NCI-H526 (cell line): ENCODE results near the gene ATP2A2.
"Not testable (repeated sequence)": the region's sequence is repeated elsewhere in the genome, so short reads cannot be mapped to it uniquely, and the experiment has no call there.

ENCODE experiments used
- DNase-seq, 2 experiments: peaks; one replicate each; lab custom pipeline; 2025; lab: John Stamatoyannopoulos, UW

Gene ATP2A2

DNA sequence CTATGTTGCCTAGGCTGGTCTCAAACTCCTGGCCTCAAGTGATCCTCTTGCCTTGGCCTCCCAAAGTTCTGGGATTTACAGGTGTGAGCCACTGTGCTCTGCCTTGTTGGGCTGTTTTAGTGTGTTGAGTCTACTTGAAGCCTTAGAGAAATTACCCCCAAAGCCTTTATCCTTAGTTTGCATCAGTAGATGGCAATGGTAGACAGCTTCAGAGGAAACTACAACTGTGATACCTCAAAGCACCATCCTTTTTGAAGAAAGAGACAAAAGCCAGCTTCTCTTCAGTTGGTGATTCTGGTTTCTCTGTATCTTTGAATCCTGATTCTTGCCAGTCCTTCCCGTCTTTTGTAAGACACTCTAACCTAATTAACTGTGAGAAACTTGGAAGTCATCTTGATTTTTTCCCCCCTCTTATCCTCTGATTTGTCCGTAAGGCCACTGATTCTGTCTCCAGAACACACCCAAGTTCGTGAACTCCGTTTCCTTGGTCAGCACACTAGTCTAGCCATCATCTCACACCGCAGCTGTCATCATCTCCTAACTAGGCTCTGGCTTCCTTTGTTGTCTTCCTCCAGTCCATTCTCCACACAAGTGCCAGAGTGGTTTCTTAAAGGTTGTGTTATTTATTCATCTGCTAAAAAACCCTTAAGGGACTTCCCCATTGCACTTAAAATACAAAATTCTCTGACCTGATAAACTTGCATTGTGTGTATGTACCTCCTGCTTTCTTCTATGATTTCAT, 20.2 kb downstream of the ATP2A2 start:
- DNase-seq: no peak

DNA sequence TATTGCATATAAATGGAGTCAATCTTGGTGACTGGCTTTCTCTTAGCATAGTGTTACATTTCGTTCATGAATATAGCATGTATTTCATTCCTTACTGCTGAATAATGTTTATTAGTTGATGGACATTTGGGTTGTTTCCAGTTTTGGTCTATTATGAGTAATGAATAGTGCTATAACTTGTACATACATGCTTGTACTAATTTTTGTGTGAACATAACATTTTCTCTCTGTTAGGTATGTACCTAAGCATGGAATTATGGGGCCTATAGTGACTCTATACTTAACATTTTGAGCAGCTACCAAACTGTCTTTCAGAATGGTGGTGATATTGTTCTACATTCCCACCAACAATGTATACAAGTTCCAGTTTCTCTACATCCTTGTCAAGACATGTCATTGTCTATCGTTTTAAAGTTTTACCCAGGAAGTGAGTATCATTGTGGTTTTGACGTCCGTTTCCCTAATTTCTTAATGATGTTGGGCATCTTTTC, 23.1 kb downstream of the ATP2A2 start:
- DNase-seq: no peak

DNA sequence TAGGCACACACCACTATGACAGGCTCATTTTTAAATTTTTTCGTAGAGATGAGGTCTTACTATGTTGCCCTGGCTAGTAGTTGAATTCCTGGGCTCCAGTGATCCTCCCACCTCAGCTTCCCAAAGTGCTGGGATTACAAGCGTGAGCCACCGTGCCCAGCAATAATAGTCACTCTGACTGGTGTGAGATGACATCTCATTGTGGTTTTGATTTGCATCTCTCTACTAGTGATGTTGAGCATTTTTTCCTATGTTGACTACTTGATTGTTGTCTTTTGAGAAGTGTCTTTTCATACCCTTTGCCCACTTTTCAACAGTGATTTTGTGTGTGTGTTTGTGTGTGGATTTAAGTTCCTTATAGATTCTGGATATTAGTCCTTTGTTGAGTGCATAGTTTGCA, 26.3 kb downstream of the ATP2A2 start:
- peak in 1 of 2 experiments; percentile 45 for DNase-seq

- no peak for DNase-seq
Observed at GRCh38 chr12:110310763-110311162, 29.7 kb downstream of the ATP2A2 start.

DNA sequence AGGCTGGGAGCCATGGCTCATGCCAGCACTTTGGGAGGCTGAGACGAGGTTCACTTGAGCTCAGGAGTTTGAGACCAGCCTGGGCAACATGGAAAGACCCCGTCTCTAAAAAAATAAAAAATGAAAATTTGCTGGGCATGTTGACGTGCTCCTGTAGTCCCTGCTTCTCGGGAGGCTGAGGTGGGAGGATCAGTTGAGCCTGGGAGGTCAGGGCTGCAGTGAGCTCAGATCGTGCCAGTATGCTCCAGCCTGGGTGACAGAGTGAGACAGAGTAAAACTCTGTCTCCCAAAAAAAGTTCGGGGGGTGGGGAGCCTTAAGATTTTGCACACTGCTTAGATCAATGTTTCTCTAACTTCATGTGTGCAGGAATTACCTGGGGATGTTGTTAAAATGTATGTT, 30.9 kb downstream of the ATP2A2 start:
- no peak for DNase-seq

GRCh38 chr12:110312581-110313360, 31.7 kb downstream of the ATP2A2 start:
- no peak for DNase-seq

- no peak for DNase-seq
Observed at GRCh38 chr12:110314308-110314707, 33.3 kb downstream of the ATP2A2 start.

- DNase-seq: no peak
Observed at GRCh38 chr12:110316861-110317260, 35.8 kb downstream of the ATP2A2 start.

- no peak for DNase-seq
Observed at GRCh38 chr12:110317911-110318310, 36.9 kb downstream of the ATP2A2 start.

DNA sequence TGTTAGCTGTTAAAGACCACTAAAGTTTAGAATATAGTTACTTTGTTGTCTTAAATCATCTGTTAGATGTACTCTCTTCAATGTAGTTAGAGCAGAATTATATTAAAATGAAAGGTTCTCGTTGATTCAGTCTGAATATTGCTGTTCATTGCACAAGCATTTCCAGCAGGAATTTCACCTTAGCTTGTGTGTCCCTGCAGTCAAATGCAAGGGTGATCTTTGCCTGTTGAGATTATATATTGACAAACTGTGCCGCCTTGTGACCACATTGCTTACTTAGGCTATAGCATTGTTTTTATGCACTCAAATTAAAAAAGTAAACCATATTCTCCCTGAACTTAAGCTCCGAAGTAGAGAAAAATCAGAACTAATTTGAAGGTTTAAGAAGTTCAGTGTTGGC, 39.5 kb downstream of the ATP2A2 start:
- DNase-seq: no peak

GRCh38 chr12:110329710-110330109, 48.7 kb downstream of the ATP2A2 start:
- no peak for DNase-seq

DNA sequence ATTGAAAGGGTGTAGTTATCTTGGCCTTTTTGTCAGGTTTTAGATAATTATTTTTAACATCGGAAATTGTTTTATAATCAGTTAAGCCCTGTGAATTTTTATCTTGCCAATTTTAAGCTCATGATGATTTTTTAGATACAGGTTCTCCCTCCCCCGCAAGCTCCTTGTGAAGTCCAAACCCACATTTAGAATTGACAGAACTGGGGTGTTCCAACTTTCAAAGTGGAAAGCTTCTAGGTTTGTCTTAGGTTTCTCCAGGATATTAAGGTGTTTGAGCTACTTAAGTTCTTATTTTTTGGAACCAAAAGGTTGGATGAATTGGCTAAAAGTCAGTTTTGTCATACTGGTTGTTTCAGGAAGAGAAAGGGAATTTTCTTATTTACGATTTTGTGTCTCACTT, 49.1 kb downstream of the ATP2A2 start:
- no peak for DNase-seq

GRCh38 chr12:110330544-110330943, 49.5 kb downstream of the ATP2A2 start:
- no peak for DNase-seq

- no peak for DNase-seq
Observed at GRCh38 chr12:110333201-110333600, 52.2 kb downstream of the ATP2A2 start.

DNA sequence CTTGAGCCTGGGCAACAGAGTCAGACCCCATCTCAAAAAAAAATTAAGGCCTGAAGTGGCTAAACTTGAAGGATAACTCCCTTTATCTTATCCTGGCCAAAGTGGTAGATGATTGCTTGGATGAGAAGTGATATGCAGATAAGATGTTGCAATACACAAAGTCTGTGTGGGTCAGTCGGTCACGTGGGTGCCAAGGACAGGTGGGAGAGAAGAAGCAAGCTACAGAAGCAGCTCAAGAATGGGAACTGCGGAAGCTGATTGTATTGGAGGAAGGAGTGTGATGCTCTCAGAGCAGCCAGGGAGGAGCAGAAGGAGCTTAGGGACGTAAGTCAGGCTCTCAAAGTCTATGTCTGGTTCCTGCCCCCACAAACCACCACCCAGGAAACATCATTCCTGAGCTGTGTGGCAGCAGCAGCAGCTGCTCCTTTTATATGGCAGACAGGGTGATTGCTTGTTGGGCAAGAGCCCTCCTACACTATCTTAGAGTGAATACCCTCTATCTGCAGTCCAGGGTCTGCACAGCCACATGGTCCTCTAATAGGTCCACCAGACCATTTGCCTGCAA, 54.5 kb downstream of the ATP2A2 start:
- DNase-seq: no peak

DNA sequence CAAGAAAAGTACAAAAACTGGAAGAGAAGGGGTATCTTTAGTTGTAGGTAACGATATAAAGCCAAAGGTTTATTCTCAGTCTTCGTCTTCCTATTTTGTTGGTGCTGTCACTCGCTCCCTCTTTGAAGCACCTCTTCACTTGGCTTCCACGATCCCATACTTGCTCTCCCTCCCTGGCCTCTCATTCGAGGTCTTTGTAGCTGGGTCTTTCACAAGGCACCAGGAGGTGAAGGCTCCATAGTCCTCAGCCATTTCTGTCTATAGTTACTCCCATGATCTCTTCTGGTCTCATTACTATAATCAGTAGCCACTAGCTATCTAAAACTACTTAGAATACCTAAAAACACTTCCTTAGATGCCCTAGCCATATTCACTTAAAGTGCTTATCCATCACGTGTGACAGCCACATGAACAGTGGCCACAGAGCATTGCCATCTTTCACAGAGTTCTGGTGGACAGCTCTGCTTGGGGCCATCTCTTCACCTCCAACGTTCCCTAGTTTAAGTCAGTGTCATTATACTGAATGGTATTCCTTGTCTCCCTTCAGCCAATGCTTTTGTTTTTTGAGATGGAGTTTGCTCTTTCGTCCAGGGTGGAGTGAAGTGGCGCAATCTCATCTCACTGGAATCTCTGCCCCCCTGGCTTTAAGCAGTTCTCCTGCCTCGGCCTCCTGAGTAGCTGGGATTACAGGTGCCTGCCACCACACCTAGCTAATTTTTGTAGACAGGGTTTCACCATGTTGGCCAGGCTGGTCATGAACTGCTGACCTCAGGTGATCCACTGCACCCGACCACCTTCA, 57.1 kb downstream of the ATP2A2 start:
- no peak for DNase-seq

DNA sequence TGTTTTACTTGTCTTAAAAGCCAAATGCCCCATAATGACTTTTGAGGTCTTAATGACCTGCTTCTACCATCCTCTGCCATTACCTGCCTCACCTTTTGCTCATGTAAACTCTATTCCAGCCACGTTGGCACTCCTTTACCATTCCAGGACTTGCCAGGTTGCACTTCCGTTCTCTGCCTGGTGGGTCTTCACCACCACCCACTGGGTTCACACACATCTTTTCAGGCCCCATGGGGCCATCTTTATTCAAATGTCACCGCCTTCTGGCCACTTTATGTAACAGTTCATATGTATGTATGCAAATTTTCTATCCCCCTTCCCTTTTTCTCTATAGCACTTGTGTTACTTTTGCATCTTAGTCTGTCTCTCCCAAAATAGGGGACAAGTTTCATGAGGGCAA, 57.7 kb downstream of the ATP2A2 start:
- DNase-seq: peak; percentile 57 to 82

GRCh38 chr12:110339184-110339952, 58.3 kb downstream of the ATP2A2 start:
- no peak for DNase-seq

GRCh38 chr12:110340261-110340660, 59.2 kb downstream of the ATP2A2 start:
- not testable (repeated sequence) for DNase-seq

GRCh38 chr12:110340706-110341105, 59.7 kb downstream of the ATP2A2 start:
- no peak for DNase-seq

DNA sequence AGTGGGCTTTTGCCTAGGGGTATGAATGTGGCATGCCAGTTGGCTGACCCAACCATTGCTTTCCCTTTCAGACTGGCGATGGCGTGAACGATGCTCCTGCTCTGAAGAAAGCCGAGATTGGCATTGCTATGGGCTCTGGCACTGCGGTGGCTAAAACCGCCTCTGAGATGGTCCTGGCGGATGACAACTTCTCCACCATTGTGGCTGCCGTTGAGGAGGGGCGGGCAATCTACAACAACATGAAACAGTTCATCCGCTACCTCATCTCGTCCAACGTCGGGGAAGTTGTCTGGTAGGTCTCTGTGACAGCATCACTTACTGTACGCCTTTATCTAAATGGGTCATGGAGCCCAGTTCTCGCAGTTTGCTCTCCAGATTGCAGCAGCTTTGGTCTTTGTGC, 61.1 kb downstream of the ATP2A2 start:
- DNase-seq: no peak
